ENCODE data around the gene CETN1.

CETN1 gene

GRCh38 chr18:574865-575645 is 5.1 kb upstream of the CETN1 start:
- no peak for DNase-seq (ENCODE audit: extremely low read depth in 1 of 2, low read depth in 1 of 2)

- DNase-seq (ENCODE audit: extremely low read depth in 1 of 2, low read depth in 1 of 2) = no peak
These were observed 3.3 kb upstream of the CETN1 start for GRCh38 chr18:576924-577323.

- DNase-seq (ENCODE audit: extremely low read depth in 1 of 2, low read depth in 1 of 2) = no peak
These were observed 2.4 kb upstream of the CETN1 start for GRCh38 chr18:577643-578375.

- DNase-seq (ENCODE audit: extremely low read depth in 1 of 2, low read depth in 1 of 2) = no peak
These were observed 942 bp upstream of the CETN1 start for GRCh38 chr18:579238-579637.

GRCh38 chr18:581096-581495 is 916 bp downstream of the CETN1 start:
- DNase-seq (ENCODE audit: extremely low read depth in 1 of 2, low read depth in 1 of 2) = no peak

- DNase-seq (ENCODE audit: extremely low read depth in 1 of 2, low read depth in 1 of 2) = no peak
These were observed 2.3 kb downstream of the CETN1 start for GRCh38 chr18:582465-582864.

GRCh38 chr18:595068-595467 is 14.9 kb downstream of the CETN1 start:
- DNase-seq (ENCODE audit: extremely low read depth in 1 of 2, low read depth in 1 of 2) = no peak

GRCh38 chr18:595571-595970 is 15.4 kb downstream of the CETN1 start:
- no peak for DNase-seq (ENCODE audit: extremely low read depth in 1 of 2, low read depth in 1 of 2)

- DNase-seq (ENCODE audit: extremely low read depth in 1 of 2, low read depth in 1 of 2) = no peak
These were observed 16.2 kb downstream of the CETN1 start for GRCh38 chr18:596288-596881.

- no peak for DNase-seq (ENCODE audit: extremely low read depth in 1 of 2, low read depth in 1 of 2)
These were observed 18.0 kb downstream of the CETN1 start for GRCh38 chr18:598124-598589.

- no peak for DNase-seq (ENCODE audit: extremely low read depth in 1 of 2, low read depth in 1 of 2)
These were observed 19.9 kb downstream of the CETN1 start for GRCh38 chr18:600107-600506.

GRCh38 chr18:604771-605170 is 24.6 kb downstream of the CETN1 start:
- no peak for DNase-seq (ENCODE audit: extremely low read depth in 1 of 2, low read depth in 1 of 2)

GRCh38 chr18:607930-608329 is 27.8 kb downstream of the CETN1 start:
- DNase-seq (ENCODE audit: extremely low read depth in 1 of 2, low read depth in 1 of 2) = no peak

- DNase-seq (ENCODE audit: extremely low read depth in 1 of 2, low read depth in 1 of 2) = no peak
These were observed 30.2 kb downstream of the CETN1 start for GRCh38 chr18:610214-610928.

GRCh38 chr18:612156-612555 is 32.0 kb downstream of the CETN1 start:
- no peak for DNase-seq (ENCODE audit: extremely low read depth in 1 of 2, low read depth in 1 of 2)

- DNase-seq (ENCODE audit: extremely low read depth in 1 of 2, low read depth in 1 of 2) = no peak
These were observed 34.0 kb downstream of the CETN1 start for GRCh38 chr18:614193-614592.

GRCh38 chr18:615092-615521 is 34.9 kb downstream of the CETN1 start:
- DNase-seq (ENCODE audit: extremely low read depth in 1 of 2, low read depth in 1 of 2) = no peak

GRCh38 chr18:615773-616172 is 35.6 kb downstream of the CETN1 start:
- no peak for DNase-seq (ENCODE audit: extremely low read depth in 1 of 2, low read depth in 1 of 2)

- no peak for DNase-seq (ENCODE audit: extremely low read depth in 1 of 2, low read depth in 1 of 2)
These were observed 36.3 kb downstream of the CETN1 start for GRCh38 chr18:616380-616995.

GRCh38 chr18:617970-618504 is 37.9 kb downstream of the CETN1 start:
- no peak for DNase-seq (ENCODE audit: extremely low read depth in 1 of 2, low read depth in 1 of 2)

All from stimulated activated CD8-positive, alpha-beta memory T cell treated with anti-CD3 and anti-CD28 coated beads, Interleukin-7, amount 100 ng/mL, for 48 hours (primary cell).